Stomach (tissue), 19 donors: ENCODE results near the gene KCNE5. TPM values are rescaled to one million over a fixed set of nuclear protein-coding genes. Genes with fewer than 3 reads are reported as not detected.
A peak's percentile ranks its signal among the peaks of the same experiment; 100 is the strongest.
"Not testable (repeated sequence)": the region's sequence is repeated elsewhere in the genome, so short reads cannot be mapped to it uniquely, and the experiment has no call there.

Experiments
- DNase-seq, 2 donors: peaks; one replicate each; pipeline versions ENCODE4 v3.0.0 to v3.0.0-alpha.2; 2013 to 2019
- H3K27ac ChIP-seq, 5 donors: fragments of 200-600 bp in 4 of 5; sonication (generic) in 4 of 5; one replicate each; pipeline ENCODE4 v1.5.1; 2013 to 2019; ENCODE audit warnings: mild to moderate bottlenecking in 1 of 5, moderate library complexity in 1 of 5
- H3K27me3 ChIP-seq, 3 donors: fragments of 200-600 bp; sonication (generic); one replicate each; pipeline ENCODE4 v1.5.1; 2017 to 2019; ENCODE audit warnings: mixed run types in 1 of 3
- H3K36me3 ChIP-seq, 4 donors: fragments of 200-600 bp; sonication (generic); 1 replicate in 3 of 4; 2 replicates in 1 of 4; pipeline ENCODE4 v1.5.1; 2016 to 2019
- H3K4me1 ChIP-seq, 4 donors: fragments of 200-600 bp; sonication (generic); one replicate each; pipeline ENCODE4 v1.5.1; 2016 to 2019
- H3K4me3 ChIP-seq, 4 donors: fragments of 200-600 bp; sonication (generic) in 3 of 4; one replicate each; pipeline ENCODE4 v1.5.1; 2016 to 2019; ENCODE audit warnings: mild to moderate bottlenecking in 1 of 4
- H3K9me3 ChIP-seq, 4 donors: fragments of 200-600 bp; sonication (generic); one replicate each; pipeline ENCODE4 v1.5.1; 2016 to 2019
- CTCF ChIP-seq, 7 experiments: fragments of 450-650 bp in 4 of 7; fragments of 200-600 bp in 3 of 7; sonication (generic) in 3 of 7; IDR thresholded peaks; one replicate each; pipeline ENCODE4 v1.5.1; 2016 to 2019; ENCODE audit warnings: antibody characterized with exemption in 7 of 7, control low read depth in 2 of 7, mild to moderate bottlenecking in 1 of 7
- EP300 ChIP-seq: sonication (generic); formaldehyde crosslinking; IDR thresholded peaks from one replicate; pipeline ENCODE4 v1.6.1; 2017; ENCODE audit warnings: antibody characterized with exemption
- POLR2A ChIP-seq, 4 donors: fragments of 450-650 bp; IDR thresholded peaks; one replicate each; pipeline ENCODE4 v1.6.1; 2016; ENCODE audit warnings: antibody characterized with exemption in 4 of 4, control low read depth in 2 of 4, mild to moderate bottlenecking in 1 of 4, moderate library complexity in 1 of 4
- POLR2AphosphoS5 ChIP-seq, 3 donors: sonication (generic); formaldehyde crosslinking; IDR thresholded peaks; one replicate each; pipeline ENCODE4 v1.6.1; 2016; ENCODE audit warnings: antibody characterized with exemption in 3 of 3
- WGBS, 5 donors: extraction: QIAGEN DNeasy Blood & Tissue Kit in 3 of 5; methylation state at CpG; one replicate each; pipeline versions ENCODE4 v1.1.5 to v1.1.7; 2013 to 2018; 5-methylcytosine and 5-hydroxymethylcytosine counted together
- intact Hi-C: fragments of 100-400 bp; cut with DNase I; formaldehyde crosslinking; loops from one replicate; pipeline ENCODE4 v1.15.1; 2023; ENCODE audit warnings: low total_unique reads
- long read RNA-seq, 10 donors: transcript quantifications; one replicate each; lab custom pipeline, GENCODE V29; 2026
- polyA plus RNA-seq, 3 donors: library from polyadenylated mRNA; stranded (reverse); fragments of 200-250 nt; gene quantifications; one replicate each; pipeline ENCODE4 v1.2.3, GENCODE V29; 2013
- total RNA-seq, 5 donors: library from RNA; depleted of rRNA; stranded (reverse); fragments of >200 nt; gene quantifications; one replicate each; pipeline versions ENCODE4 v1.1.0 to v1.2.3, GENCODE V29; 2014 to 2016
- donor health status: healthy with polysubstance abuse.
- donor health status: Bipolar disorder and iron deficiency.
- donor health status: healthy.

The KCNE5 gene
- under 1 TPM in 1 of 5 donors, not detected in 4; 0.37 TPM for total RNA-seq
- not detected for polyA plus RNA-seq
- long read RNA-seq, donor 1, partial matches to known transcripts: 0 of 1 reads
- long read RNA-seq, donor 1, other reads (novel, unspliced or antisense): 0 of 1 reads
- long read RNA-seq, donor 2: 0 reads
- long read RNA-seq, donor 3, partial matches to known transcripts: 0 of 2 reads
- long read RNA-seq, donor 3, other reads (novel, unspliced or antisense): 0 of 2 reads
- long read RNA-seq, donor 4: 0 reads
- long read RNA-seq, donor 5, partial matches to known transcripts: 0 of 2 reads
- long read RNA-seq, donor 5, other reads (novel, unspliced or antisense): 0 of 2 reads
- long read RNA-seq, donor 6: 0 reads
- long read RNA-seq, donor 7, partial matches to known transcripts: 0 of 3 reads
- long read RNA-seq, donor 7, other reads (novel, unspliced or antisense): 0 of 3 reads
- long read RNA-seq, donor 8: 0 reads
- long read RNA-seq, donor 9, transcript KCNE5-201 (1 exons, 1,473 nt): major isoform, 6 of 6 reads
- long read RNA-seq, donor 9, partial matches to known transcripts: 0 of 6 reads
- long read RNA-seq, donor 9, other reads (novel, unspliced or antisense): 0 of 6 reads
- long read RNA-seq, donor 10, partial matches to known transcripts: 0 of 1 reads
- long read RNA-seq, donor 10, other reads (novel, unspliced or antisense): 0 of 1 reads

GRCh38 chrX:109624641-109625616 lies at the start of gene KCNE5:
Gene KCNE5 (minus strand): TSS chrX:109625172. CDS start chrX:109625020, 152 bp downstream.
- peak in 1 of 2 donors; percentile 75 for DNase-seq

GRCh38 chrX:109672239-109672638 lies 47.3 kb upstream of the KCNE5 start:
- Histone ChIP-seq H3K4me3 (no peak overlapping the region), H3K36me3 (peaks cover 0 to 44% (median 35%) of the 10 kb centered on the region in 4 donors), H3K27me3 (no peaks in the 10 kb centered on the region), H3K27ac (no peak overlapping the region), H3K9me3 (peaks cover 0 to 8% (median 0%) of the 10 kb centered on the region in 4 donors), H3K4me1 (no peaks in the 10 kb centered on the region)
- TF ChIP-seq CTCF (IDR thresholded peaks at IDR 0.05): no peak
- TF ChIP-seq POLR2AphosphoS5 (IDR thresholded peaks at IDR 0.05): no peak
- no peak for TF ChIP-seq EP300
- TF ChIP-seq POLR2A (IDR thresholded peaks at IDR 0.05): no peak
- intact Hi-C loops: no loop called here
- DNase-seq: no peak

More at GRCh38 chrX:109624641-109625616, at the start of gene KCNE5:
- no peak within 1 kb of the TSS for H3K27ac ChIP-seq
- H3K36me3 ChIP-seq: no peaks in the 10 kb centered on the region
- 17 to 56% (median 49%) methylated on average over 1 to 74 of the region's 79 CpGs for WGBS, 5 donors
- intact Hi-C loops: loop anchor here (10.0 kb wide), 1 partner anchor 140 kb away; the partner anchor contains the start of gene GUCY2F
- H3K4me1 ChIP-seq: peaks cover 0 to 9% (median 4%) of the 10 kb centered on the region in 4 donors
- no peaks in the 10 kb centered on the region for H3K9me3 ChIP-seq
- TF ChIP-seq POLR2A (IDR thresholded peaks at IDR 0.05) (no peak), EP300 (no peak), POLR2AphosphoS5 (IDR thresholded peaks at IDR 0.05) (no peak), CTCF (IDR thresholded peaks at IDR 0.05) (no peak)
- peak within 1 kb of the TSS; percentile 31 to 39 (median 34) for H3K4me3 ChIP-seq
- H3K27me3 ChIP-seq: peaks cover 0 to 9% (median 0%) of the 10 kb centered on the region in 3 donors

GRCh38 chrX:109671170-109671569 lies 46.2 kb upstream of the KCNE5 start:
- intact Hi-C loops, H3K9me3 ChIP-seq, H3K4me1 ChIP-seq, DNase-seq, H3K27me3 ChIP-seq, H3K4me3 ChIP-seq, H3K27ac ChIP-seq: not testable (repeated sequence)
- WGBS, 5 donors: 96 to 100% (median 96%) methylated on average over 6 to 27 of the region's 29 CpGs
- peaks cover 0 to 44% (median 35%) of the 10 kb centered on the region in 4 donors for H3K36me3 ChIP-seq

GRCh38 chrX:109667986-109668385 lies 43.0 kb upstream of the KCNE5 start:
- Histone ChIP-seq H3K27me3 (no peaks in the 10 kb centered on the region), H3K4me1 (no peaks in the 10 kb centered on the region), H3K4me3 (no peak overlapping the region), H3K36me3 (peaks cover 0 to 55% (median 42%) of the 10 kb centered on the region in 4 donors), H3K27ac (no peak overlapping the region), H3K9me3 (peaks cover 0 to 8% (median 0%) of the 10 kb centered on the region in 4 donors)
- 90 to 98% (median 91%) methylated on average over 5 of the region's 5 CpGs for WGBS, 5 donors
- intact Hi-C loops: no loop called here
- no peak for TF ChIP-seq EP300
- no peak for TF ChIP-seq CTCF (IDR thresholded peaks at IDR 0.05)
- no peak for TF ChIP-seq POLR2A (IDR thresholded peaks at IDR 0.05)
- TF ChIP-seq POLR2AphosphoS5 (IDR thresholded peaks at IDR 0.05): no peak
- DNase-seq: no peak
